Putamen (tissue), 1 donor: ENCODE measurements around the gene PHF21A.

Experiments used
- DNase-seq: peaks from one replicate; pipeline ENCODE4 v3.0.0-alpha.2; 2016; ENCODE audit warnings: low spot score

Gene PHF21A

DNA sequence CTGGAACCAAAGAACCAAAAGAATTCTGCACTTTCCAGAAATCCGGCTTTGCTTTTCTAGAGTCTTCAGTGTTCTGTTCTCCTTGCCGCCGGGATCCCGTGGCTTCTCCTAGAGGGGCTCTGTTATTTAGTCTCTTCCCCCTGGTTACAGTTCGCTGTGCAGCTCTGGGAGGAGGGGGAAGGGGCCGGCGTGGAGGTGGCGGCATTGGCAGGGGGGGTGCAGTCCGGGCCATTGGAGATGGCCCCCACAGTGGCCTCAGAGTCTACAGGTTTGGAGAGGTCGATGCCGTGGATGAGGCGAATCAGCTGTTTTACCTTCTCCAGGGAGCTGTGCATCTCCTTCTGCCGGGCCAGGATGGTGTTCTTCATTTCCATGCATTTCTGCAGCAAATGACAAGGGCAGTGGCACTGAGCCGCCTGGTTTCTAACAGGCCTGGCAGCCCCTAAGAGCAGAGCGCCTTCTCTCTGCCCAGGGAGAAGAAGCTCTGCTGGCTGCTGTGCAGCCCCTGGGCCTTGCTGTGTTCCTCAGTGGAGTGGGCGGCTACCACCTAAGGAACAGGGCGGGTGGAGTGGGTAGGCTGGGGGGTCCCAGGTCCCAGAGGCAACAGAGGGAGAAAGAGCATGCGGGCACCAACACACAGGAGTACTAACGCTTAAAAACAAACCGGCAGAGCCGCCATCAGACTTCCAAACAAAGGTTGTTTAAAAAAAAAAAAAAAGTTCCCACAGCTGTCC lies 187.2 kb downstream of the PHF21A start:
- no peak for DNase-seq

DNA sequence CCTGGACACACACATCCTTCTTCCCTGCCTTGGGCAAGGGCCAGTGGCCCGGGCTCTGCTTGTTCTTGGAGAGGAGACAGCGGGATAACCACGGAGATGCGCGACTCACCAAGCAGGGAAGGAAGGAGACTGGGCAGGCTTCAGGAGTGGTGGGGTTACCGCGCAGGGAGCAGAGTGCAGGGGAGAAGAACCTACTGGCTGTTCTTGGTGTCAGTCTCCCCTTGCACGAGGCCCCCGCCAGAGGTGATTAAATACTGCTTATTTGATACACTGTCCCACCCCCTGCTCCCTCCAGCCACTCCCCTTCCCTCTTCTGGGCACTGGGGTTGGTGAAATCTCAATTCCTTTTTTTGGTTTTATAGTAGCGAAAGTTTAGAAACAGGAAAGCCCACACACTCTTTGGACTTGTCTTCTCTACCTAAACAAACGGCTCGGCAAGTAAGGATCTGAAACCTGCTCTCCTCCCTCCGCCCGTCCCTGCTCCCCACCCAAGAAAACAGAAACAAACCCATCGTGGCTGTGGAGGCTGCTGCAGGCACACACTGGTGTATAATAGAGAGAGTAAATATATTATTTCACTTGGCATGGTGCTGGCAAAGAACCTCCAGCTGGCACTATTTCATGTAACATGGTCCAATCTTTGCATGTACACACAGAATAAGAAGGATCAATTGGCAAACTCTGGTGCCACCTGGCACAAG lies 188.0 kb downstream of the PHF21A start:
- no peak for DNase-seq

DNA sequence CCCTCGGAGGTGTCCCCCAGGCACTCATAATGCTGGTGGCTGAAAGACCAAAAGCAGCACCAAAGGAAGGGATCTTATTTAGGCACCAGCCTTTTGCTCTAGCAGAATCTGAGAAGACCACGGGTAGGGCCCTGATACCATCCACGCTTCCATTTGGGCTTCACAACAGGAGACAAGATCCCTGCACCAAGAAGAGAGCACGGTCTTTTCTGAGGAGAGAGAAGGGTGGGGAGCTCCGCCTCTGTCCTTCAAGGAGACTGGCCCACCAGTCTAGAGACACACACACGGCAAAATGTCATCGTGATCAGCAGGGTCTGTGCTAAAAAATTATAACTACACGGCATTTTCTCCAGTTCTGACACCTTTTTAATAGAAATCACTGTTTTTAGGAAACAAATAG lies 189.0 kb downstream of the PHF21A start:
- no peak for DNase-seq

DNA sequence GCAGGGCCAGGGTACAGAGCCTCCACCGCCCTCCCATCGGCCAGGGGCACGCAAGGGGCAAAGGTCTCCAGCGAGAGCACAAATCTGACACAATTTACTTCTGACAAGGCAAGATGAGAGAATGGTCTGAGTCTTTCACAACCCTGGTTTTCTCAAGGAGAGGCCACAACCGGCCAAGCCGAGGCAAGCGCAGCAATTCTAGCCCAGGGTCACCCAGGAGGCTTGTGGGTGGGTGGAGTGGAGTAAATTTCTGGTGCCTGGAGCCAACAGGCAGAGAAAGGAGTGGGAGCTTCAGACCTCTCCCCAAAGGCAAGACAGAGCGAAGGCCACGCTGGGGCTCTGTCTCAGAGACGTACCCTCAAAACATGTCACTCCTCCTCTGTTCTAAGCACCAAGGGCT lies 189.5 kb downstream of the PHF21A start:
- DNase-seq = no peak

DNA sequence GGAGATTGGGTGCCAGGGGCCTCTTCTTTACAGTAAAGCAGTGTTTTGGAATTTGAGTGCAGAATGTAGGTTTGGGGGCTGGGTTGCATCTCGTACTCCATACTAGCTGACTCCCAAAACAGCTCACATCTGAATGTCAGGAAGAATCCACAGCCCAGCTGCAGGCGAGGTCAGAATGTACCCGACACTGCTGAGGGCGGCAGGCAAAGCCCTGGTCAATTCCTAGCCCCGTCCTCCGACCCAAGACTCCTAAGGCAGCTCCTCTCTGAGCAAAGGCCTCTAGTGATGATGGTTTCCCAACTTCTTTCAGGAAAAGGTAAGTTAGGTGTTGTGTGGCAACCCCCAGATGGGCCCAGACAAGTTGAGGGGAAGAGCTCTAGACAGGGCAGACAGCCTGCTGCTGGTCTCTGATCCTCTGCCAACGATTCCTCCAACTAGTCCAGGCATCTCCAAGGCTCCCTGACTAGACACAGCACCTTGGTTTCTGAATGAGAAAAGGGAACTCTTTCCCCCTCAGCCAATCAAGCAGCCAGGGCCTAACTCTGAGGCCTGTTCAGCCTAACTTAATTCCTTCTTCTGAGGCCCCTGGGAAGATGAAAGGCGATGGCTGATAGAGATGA lies 190.2 kb downstream of the PHF21A start:
- no peak for DNase-seq

DNA sequence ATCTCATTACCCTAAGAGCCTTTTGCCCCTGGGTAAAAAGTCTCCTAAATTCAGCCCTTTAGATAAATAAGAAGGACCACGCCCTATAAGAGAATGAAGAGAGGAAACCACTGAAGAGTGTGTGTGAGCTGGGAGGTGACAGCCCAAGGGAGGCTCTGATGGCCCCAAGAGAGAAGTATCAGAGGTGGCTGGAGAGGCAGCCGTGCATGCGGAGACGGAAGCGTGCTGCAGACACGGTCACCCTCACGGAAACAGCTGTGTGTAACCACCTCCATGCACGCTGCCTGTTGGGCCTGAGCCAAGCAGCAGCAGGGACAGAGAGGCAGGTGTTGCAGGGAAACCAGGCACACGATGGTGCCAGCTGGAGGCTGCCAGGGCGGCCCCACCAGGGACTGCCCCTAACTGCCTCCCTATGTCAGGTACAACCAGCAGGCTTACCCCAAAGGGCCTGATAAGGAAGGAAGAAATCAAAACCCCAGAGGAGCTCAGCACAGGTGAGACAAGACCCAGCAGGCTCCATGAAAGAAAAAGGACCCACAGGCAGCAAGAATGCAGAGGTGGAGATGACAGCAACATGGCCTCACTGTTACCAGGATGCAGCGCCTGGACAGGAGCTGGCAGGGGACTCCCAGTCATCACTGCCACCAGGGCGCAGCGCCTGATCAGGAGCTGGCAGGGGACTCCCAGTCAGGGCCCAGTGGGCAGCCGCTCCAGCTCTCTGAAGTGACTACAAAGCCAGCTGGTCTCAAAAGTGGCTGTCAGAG lies 191.0 kb downstream of the PHF21A start:
- no peak for DNase-seq

DNA sequence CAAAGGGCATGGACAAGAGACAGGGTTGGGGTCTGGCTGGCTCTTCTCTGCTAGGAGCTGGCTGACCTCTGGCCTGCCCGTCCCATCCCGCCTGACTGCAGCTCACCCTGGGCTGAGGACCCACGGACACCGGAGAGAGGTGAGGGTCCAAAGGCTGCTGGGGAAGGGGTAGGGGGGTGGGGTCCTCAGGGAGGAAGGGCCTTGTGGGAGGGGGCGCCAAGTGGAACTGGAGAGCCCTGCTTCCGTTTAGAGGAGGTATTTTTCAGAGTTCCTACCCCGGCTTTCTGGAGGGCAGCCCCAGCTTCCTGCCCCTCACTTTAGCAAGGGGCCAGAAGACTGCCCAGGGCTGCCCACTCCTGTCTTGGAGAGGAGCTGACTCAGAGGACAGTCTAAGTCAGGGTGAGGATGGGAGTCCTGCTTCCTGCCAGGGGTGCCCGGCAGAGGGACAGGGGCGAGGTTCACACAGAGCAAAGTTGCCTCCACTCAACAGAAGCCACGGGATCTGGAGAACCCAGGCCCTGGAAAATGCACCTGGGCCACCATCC lies 191.7 kb downstream of the PHF21A start:
- DNase-seq = no peak

DNA sequence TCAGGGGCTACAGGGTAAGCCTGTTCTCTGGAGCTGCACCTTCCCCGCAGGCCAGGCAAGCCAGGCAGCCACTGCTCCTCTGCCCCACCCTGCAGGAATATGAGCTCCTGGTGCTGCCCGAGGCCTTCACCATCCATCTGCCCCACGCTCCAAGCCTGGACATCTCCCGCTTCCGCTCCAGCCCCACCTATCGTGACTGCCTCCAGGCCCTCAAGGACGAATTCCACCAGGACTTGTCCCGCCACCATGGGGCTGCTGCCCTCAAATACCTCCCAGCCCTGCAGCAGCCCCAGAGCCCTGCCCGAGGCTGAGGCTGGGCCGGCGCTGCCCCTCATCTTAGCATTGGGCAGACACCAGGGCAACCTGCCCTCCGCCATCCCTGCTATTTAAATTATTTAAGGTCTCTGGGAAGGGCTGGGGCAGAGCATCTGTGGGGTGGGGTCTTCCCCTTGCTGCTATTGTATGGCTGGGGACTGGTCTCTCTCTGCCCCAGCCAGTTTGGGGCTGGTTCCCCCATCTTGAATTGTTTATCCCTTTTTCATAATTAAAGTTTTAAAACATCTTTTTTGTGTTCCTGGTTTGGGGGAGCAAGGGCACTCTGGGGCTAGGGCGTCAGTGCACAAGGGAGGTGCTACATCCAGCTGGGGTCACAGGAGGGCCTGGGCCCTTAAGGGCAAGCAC lies 192.6 kb downstream of the PHF21A start:
- no peak for DNase-seq

DNA sequence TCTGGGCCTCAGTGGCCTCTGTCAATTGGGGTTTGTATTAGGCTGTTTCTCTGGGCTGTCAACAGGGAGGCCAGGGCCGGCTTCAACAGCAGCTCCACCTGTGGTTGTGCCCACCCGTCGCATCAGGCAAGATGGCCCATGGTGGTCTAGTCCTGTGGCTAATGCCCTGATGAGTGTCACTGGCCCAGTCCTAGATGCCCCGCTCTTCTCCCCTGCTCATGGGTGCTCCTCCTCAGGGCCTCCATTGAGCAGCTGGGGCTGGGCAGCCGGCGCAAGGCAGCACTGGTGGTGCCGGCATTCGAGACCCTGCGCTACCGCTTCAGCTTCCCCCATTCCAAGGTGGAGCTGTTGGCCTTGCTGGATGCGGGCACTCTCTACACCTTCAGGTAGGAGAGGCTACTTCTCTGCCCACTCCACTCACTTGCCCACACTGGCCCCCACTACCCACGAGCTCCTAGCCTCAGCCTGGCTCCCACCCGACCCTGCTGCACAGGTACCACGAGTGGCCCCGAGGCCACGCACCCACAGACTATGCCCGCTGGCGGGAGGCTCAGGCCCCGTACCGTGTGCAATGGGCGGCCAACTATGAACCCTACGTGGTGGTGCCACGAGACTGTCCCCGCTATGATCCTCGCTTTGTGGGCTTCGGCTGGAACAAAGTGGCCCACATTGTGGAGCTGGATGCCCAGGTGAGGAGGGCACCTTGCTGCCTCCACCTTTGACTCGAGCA lies 193.4 kb downstream of the PHF21A start:
- DNase-seq = no peak

DNA sequence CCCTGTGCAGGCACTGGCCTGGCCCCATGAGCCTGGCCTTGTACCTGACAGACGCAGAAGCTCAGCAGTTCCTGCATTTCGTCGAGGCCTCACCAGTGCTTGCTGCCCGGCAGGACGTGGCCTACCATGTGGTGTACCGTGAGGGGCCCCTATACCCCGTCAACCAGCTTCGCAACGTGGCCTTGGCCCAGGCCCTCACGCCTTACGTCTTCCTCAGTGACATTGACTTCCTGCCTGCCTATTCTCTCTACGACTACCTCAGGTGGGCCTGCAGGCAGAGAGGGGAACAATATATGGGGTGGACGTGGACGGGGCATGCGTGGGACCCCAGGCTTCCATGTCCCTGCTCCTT lies 193.9 kb downstream of the PHF21A start:
- no peak for DNase-seq

DNA sequence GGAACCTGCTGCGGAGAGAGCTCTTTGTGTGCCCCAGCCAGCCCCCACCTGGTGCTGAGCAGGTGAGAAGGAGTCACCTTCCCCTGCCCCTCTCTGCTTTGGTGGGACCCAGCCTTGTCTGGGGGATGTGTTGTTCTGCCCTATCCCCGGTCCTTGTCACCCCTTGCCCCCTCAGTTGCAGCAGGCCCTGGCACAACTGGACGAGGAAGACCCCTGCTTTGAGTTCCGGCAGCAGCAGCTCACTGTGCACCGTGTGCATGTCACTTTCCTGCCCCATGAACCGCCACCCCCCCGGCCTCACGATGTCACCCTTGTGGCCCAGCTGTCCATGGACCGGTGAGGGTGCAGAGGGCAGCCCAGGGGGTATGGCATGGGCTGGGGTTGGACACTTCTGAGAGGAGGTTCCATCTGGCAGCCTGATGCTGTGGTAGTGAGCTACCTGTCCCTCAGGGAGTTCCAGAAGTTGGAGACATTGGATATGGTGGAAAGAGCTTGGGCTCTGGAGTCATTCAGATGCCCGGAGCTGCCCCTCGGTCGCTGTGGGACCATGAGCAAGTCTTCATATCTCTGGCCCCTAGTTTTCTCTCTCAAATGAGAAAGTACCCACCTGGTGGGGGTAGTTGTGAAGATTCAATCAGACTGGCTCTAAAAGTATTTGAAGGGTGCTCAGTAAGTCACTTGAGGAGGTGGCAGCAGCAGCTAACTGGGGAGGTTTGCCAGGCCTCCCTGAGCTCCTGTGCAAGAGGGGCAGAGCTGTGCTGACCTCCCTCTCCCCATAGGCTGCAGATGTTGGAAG lies 194.5 kb downstream of the PHF21A start:
- DNase-seq = no peak

DNA sequence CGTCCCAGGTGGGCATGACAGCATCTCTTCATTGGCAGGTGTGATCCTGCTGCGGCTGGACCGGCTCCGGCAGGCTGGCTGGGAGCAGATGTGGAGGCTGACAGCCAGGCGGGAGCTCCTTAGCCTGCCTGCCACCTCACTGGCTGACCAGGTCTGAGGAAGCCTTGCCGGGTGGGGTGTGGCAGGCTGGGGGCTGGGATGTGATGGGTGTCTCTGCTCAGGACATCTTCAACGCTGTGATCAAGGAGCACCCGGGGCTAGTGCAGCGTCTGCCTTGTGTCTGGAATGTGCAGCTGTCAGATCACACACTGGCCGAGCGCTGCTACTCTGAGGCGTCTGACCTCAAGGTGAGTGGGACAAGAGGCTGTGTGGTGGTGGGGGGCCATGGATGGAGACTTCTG lies 195.3 kb downstream of the PHF21A start:
- no peak for DNase-seq

DNA sequence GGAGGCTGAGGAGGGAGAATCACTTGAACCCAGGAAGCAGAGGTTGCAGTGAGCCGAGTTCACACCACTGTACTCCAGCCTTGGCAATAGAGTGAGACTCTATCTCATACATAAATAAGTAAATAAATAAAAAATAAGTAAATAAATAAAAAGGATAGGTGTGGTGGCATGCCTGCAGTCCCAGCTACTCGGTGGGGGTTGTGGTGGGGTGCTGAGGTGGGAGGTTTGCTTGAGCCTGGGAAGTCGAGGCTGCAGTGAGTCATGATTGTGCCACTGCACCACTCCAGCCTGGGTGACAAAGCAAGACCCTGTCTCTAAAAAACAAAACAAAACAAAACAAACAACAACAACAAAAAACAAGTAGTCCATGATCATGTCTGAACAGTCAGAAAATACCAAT lies 195.7 kb downstream of the PHF21A start:
- no peak for DNase-seq

DNA sequence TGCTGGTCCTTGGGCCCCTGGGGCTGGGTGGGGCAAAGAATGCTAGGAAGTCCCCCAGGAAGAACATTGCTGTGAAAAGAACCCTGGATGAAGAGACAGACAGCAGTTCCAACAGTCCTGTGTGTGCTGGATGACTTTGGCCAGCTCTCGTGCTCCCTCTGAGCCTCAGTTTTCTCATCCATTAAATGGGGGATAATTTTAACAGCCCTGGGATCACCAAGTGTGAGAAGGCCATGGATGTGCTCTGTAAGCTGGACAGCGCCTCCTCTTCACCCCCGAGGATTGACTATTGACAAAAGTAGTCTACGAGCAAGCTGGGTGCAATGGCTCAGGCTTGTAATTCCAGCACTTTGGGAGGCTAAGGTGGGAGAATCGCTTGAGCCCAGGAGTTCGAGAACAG lies 196.3 kb downstream of the PHF21A start:
- no peak for DNase-seq

DNA sequence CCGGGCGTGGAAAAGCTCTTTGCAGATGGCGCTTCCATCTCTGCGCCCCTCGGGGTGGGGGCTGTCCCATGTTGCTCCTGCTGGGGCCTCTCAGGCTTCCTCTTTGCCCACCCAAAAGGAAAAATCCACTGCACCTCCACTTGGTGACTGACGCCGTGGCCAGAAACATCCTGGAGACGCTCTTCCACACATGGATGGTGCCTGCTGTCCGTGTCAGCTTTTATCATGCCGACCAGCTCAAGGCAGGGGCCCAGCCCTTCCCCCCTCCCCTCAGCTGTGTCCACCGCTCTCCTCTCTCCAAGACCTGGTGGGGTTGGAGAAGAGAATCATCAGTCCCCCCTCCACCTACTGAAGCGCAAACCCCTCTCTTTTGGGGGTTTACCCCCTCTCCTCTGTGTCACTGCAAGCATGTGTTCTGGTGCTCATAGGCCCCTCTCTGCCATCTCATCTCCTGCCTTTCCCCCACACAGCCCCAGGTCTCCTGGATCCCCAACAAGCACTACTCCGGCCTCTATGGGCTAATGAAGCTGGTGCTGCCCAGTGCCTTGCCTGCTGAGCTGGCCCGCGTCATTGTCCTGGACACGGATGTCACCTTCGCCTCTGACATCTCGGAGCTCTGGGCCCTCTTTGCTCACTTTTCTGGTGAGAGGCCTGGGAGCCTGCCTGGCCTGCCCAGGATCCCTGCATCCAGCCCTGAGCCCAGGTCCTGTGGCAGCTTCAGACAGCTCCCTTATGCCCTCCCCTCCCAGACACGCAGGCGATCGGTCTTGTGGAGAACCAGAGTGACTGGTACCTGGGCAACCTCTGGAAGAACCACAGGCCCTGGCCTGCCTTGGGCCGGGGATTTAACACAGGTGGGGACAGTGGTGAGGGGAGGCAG lies 197.0 kb downstream of the PHF21A start:
- DNase-seq = no peak

DNA sequence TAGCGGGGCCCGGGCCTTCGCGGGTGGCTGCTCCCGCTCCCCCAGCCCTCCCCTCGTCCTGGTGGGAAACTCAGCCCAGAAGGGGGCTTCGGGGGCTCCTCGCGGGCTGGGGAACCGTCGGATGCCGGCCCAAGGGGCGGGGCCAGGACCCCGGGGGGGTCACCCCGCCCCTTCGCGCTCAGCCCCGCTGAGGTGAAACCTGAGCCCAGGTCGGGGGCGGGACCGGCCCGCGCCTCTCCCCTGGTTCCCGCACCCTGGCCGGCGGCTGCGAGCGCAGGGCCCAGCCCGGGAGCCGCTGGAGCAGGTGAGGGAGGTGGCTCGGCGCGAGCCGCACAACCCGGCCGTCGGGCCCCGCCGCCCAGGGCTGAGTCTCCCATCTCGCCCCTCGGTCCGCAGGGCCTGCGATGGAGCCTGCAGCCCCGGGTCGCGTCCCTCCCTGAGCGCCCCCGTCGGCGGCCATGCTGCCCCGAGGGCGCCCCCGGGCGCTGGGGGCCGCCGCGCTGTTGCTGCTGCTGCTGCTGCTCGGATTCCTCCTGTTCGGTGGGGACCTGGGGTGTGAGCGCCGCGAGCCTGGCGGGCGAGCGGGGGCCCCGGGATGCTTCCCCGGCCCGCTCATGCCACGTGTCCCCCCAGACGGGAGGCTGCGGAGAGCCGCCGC lies 198.7 kb downstream of the PHF21A start, which contains the start of gene LARGE2:
Gene LARGE2, plus strand, starts transcription at position 232 of the 658 bp plus-strand sequence. Its CDS starts 227 bp downstream, at position 459.
- DNase-seq = no peak

DNA sequence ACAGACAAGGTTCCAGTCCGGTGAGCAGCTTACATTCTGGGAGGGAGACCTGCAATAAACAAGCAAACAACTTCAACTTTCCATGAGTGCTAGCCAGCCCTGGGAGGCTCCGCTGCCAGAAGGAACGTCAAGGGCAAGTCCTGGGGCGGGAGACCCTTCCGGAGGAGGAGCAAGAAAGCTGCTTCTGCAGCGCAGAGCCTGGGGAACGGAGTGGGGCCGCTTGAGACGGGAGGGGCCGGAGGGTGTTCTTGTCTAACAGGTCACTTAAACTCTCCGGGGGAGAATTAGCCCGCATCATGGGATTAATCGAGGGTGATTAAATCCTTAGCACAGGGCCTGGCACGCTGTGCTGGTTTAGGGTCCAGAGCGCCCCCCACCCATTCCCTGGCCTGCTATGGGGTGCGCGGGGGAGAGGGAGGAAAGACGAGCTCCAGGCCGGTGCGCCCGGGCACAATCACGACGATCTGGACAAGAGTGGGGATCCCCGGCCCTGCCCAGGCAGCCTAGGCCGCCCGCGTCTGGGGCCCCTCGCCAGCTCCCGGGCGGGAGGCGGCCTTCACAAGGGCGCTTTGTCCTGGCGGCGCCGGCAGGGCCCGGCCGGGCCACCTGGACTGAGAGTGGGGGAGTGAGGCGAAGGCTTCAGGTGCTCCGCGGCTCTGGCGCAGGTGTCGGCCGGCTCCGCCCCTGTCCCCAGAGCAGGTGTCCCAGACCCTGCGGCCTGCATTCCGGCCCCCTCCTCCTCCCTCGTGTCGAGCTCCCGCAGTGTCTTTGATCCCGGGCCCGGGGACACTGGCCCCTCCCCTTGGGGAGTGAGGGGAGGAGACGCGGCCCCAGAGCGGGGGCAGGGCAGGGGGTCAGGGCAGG lies 199.5 kb downstream of the PHF21A start:
- no peak for DNase-seq
